ENCODE measurements around the gene CCDC85C. TPM values are rescaled to one million over a fixed set of nuclear protein-coding genes. Genes with fewer than 3 reads are reported as not detected.

Gene CCDC85C
- total RNA-seq, 2 experiments from 2014 or later: 5.8 to 7.5 TPM

DNA sequence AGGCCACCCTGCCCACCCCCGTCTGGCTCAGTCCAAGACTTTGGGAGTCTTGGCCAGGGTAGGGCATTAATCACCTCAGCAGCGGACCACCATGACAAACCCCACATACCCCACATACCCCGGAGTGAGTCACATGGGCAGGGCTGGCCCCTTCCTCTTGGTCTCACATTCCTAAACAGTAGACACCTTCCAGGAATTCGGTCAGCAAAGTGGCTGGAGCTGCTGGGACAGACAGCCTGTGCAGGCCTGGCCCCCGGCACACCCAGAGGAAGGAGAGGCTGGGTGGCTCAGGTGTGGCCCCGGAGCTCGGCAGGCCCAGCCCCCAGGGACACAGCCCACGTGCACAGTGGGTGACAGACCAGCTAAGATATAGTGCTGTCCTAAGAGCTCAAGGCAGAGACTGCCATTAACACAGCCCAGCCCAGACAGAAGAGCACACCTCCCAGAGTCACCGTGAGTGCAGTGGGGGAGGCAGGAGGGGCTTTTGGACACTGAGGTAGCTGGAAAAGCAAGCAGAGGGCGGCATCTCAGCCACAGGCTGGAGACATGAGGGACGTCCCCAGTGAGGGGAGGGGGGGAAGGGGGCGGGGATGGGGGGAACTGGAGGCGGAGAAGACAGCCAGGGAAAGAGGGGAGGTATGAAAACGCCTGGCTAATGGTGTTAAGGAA, 24.0 kb downstream of the CCDC85C start:
- no peaks in the 10 kb centered on the region for H3K4me1 ChIP-seq (ENCODE audit: insufficient read depth, low read length)
- no peak overlapping the region for H3K27ac Mint-ChIP-seq
- H3K36me3 ChIP-seq (ENCODE audit: insufficient read depth, low read length): no peaks in the 10 kb centered on the region
- no peak overlapping the region for H3K27ac ChIP-seq (ENCODE audit: low read depth in 1 of 2, low read length in 2 of 2)
- no peak for DNase-seq
- H3K36me3 Mint-ChIP-seq (ENCODE audit: low read depth): no peaks in the 10 kb centered on the region
- no peak overlapping the region for H3K4me3 ChIP-seq (ENCODE audit: low read length)
- H3K27me3 Mint-ChIP-seq: no peaks in the 10 kb centered on the region
- TF ChIP-seq, protein P1, sequence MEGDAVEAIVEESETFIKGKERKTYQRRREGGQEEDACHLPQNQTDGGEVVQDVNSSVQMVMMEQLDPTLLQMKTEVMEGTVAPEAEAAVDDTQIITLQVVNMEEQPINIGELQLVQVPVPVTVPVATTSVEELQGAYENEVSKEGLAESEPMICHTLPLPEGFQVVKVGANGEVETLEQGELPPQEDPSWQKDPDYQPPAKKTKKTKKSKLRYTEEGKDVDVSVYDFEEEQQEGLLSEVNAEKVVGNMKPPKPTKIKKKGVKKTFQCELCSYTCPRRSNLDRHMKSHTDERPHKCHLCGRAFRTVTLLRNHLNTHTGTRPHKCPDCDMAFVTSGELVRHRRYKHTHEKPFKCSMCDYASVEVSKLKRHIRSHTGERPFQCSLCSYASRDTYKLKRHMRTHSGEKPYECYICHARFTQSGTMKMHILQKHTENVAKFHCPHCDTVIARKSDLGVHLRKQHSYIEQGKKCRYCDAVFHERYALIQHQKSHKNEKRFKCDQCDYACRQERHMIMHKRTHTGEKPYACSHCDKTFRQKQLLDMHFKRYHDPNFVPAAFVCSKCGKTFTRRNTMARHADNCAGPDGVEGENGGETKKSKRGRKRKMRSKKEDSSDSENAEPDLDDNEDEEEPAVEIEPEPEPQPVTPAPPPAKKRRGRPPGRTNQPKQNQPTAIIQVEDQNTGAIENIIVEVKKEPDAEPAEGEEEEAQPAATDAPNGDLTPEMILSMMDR (IDR thresholded peaks at IDR 0.05): no peak
- POLR2A ChIA-PET: no interaction called here
- H3K4me3 Mint-ChIP-seq: no peak overlapping the region
- CTCF ChIA-PET: no interaction called here
- ATAC-seq (ENCODE audit: poor library complexity): no peak
- no peaks in the 10 kb centered on the region for H3K27me3 ChIP-seq (ENCODE audit: control insufficient read depth in 1 of 2, insufficient read depth in 2 of 2, low read length in 2 of 2)
- intact Hi-C loops (cut with DNase I, micrococcal nuclease): no loop called here
- no peaks in the 10 kb centered on the region for H3K9me3 ChIP-seq (ENCODE audit: control insufficient read depth in 1 of 2, insufficient read depth in 1 of 2, low read length in 2 of 2)
- H3K4me1 Mint-ChIP-seq (ENCODE audit: low read depth): no peaks in the 10 kb centered on the region
- no peaks in the 10 kb centered on the region for H3K9me3 Mint-ChIP-seq

DNA sequence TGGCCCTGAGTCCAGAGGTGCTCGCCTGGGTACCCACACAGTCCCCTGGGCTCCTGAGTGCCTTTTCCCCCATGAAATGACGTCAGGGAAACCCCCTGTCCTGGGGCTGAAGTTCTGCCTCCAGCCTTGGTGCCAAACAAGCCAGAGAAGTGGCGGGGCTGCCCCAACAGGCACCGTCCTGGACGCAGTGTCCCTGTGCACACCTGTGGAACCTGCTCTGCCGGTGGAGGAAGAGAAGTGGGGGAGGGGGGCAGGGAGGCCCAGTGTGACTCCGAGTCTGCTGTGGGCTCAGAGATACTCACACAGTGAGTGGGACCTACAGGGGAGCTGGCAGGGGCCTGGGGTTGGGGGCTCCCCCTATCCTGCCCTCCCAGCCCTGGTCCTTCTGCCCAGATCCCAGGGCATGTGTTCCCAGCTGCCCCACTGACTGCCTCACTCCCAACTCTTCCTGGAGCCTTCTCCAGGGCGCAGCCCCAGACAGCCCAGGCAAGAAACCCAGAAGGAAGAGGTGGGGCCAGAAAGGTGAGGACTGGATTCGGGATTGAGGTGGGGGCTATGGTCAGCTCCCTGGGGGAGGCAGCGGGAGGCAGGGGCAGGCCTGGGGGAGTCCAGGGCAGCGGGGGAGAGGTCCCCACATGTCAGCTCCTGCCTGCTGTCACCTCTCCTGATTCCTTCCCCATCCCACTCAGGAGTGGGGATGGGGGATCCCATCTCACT, 24.7 kb downstream of the CCDC85C start:
- H3K36me3 Mint-ChIP-seq (ENCODE audit: low read depth): no peaks in the 10 kb centered on the region
- no peak overlapping the region for H3K4me3 Mint-ChIP-seq
- ATAC-seq (ENCODE audit: poor library complexity) (no peak), DNase-seq (no peak)
- H3K4me3 ChIP-seq (ENCODE audit: low read length): no peak overlapping the region
- ChIA-PET CTCF (no interaction called here), POLR2A (no interaction called here)
- no peak overlapping the region for H3K27ac Mint-ChIP-seq
- H3K4me1 ChIP-seq (ENCODE audit: insufficient read depth, low read length): no peaks in the 10 kb centered on the region
- intact Hi-C loops (cut with DNase I, micrococcal nuclease): no loop called here
- H3K27ac ChIP-seq (ENCODE audit: low read depth in 1 of 2, low read length in 2 of 2): no peak overlapping the region
- H3K36me3 ChIP-seq (ENCODE audit: insufficient read depth, low read length): no peaks in the 10 kb centered on the region
- H3K9me3 Mint-ChIP-seq: no peaks in the 10 kb centered on the region
- no peaks in the 10 kb centered on the region for H3K4me1 Mint-ChIP-seq (ENCODE audit: low read depth)
- H3K27me3 ChIP-seq (ENCODE audit: control insufficient read depth in 1 of 2, insufficient read depth in 2 of 2, low read length in 2 of 2): no peaks in the 10 kb centered on the region
- H3K9me3 ChIP-seq (ENCODE audit: control insufficient read depth in 1 of 2, insufficient read depth in 1 of 2, low read length in 2 of 2): no peaks in the 10 kb centered on the region
- H3K27me3 Mint-ChIP-seq: no peaks in the 10 kb centered on the region
- TF ChIP-seq, protein P1 (IDR thresholded peaks at IDR 0.05): no peak

DNA sequence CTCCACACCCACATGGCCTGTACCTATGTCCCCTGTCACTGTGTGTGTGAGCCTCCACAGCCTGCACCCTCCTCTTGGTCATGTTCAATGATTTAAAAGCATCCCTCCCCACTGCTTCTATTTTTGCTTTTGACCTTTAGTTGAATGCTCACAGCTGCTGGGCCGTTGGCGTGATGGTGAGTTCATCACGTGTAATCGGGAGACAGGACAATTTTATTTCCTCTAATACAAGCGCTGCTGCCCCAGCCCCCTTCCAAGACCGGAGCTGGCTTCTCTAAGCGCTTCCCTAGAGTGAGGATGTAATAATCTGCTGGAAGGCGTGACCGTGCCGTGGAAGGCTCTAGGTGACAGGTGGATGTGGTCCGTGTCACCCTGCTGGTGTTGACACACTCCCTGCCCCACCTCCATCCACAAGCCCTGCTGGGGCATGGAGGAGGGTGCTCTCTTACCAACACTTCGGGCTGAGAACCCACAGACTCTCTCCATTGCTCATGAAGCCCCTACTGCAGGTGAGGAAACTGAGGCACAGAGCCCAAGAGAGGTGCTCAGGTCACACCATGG, 25.4 kb downstream of the CCDC85C start:
- Mint-ChIP-seq H3K36me3 (ENCODE audit: low read depth) (no peaks in the 10 kb centered on the region), H3K27ac (no peak overlapping the region), H3K27me3 (no peaks in the 10 kb centered on the region), H3K4me1 (ENCODE audit: low read depth) (no peaks in the 10 kb centered on the region), H3K4me3 (no peak overlapping the region), H3K9me3 (no peaks in the 10 kb centered on the region)
- Histone ChIP-seq H3K27ac (ENCODE audit: low read depth in 1 of 2, low read length in 2 of 2) (no peak overlapping the region), H3K4me3 (ENCODE audit: low read length) (no peak overlapping the region), H3K27me3 (ENCODE audit: control insufficient read depth in 1 of 2, insufficient read depth in 2 of 2, low read length in 2 of 2) (no peaks in the 10 kb centered on the region), H3K36me3 (ENCODE audit: insufficient read depth, low read length) (no peaks in the 10 kb centered on the region), H3K9me3 (ENCODE audit: control insufficient read depth in 1 of 2, insufficient read depth in 1 of 2, low read length in 2 of 2) (no peaks in the 10 kb centered on the region), H3K4me1 (ENCODE audit: insufficient read depth, low read length) (no peaks in the 10 kb centered on the region)
- intact Hi-C loops (cut with DNase I, micrococcal nuclease): no loop called here
- DNase-seq (no peak), ATAC-seq (ENCODE audit: poor library complexity) (no peak)
- ChIA-PET CTCF (no interaction called here), POLR2A (no interaction called here)
- TF ChIP-seq, protein P1 (IDR thresholded peaks at IDR 0.05): no peak
